H9 (cell line): ENCODE results near the gene KRTAP10-4. TPM values are rescaled to one million over a fixed set of nuclear protein-coding genes. Genes with fewer than 3 reads are reported as not detected.
A peak's percentile ranks its signal among the peaks of the same experiment; 100 is the strongest.

Source experiments
- DNase-seq: peaks from one replicate; pipeline ENCODE4 v3.0.0-alpha.2; 2017
- H2AFZ ChIP-seq: one replicate; pipeline ENCODE4 v1.6.1; 2013; ENCODE audit warnings: mild to moderate bottlenecking, low read length, control low read depth, moderate library complexity
- H2AK5ac ChIP-seq: 2 replicates; pipeline ENCODE4 v1.6.1; 2013; ENCODE audit warnings: low read length, control low read depth, mixed read lengths; ENCODE audit not compliant: insufficient read length
- H2BK120ac ChIP-seq: one replicate; pipeline ENCODE4 v1.6.1; 2013; ENCODE audit warnings: low read depth, mild to moderate bottlenecking, low read length, control low read depth, inconsistent platforms; ENCODE audit not compliant: poor library complexity, severe bottlenecking
- H2BK12ac ChIP-seq: 2 replicates; pipeline ENCODE4 v1.6.1; 2013; ENCODE audit warnings: low read length, control low read depth, mixed read lengths, low read depth; ENCODE audit not compliant: insufficient read length
- H2BK15ac ChIP-seq: 2 replicates; pipeline ENCODE4 v1.6.1; 2013; ENCODE audit warnings: low read depth, low read length, control low read depth
- H2BK20ac ChIP-seq: one replicate; pipeline ENCODE4 v1.6.1; 2013; ENCODE audit warnings: low read depth, mild to moderate bottlenecking, low read length, control low read depth, inconsistent platforms; ENCODE audit not compliant: poor library complexity, severe bottlenecking
- H2BK5ac ChIP-seq: 2 replicates; pipeline ENCODE4 v1.6.1; 2013; ENCODE audit warnings: low read length, control low read depth, mixed read lengths; ENCODE audit not compliant: insufficient read length
- H3K14ac ChIP-seq: 2 replicates; pipeline ENCODE4 v1.6.1; 2013; ENCODE audit warnings: low read length, control low read depth; ENCODE audit not compliant: insufficient read depth
- H3K18ac ChIP-seq: 2 replicates; pipeline ENCODE4 v1.6.1; 2013; ENCODE audit warnings: low read depth, mild to moderate bottlenecking, mixed read lengths, low read length, control low read depth; ENCODE audit not compliant: insufficient read length
- H3K23ac ChIP-seq: 2 replicates; pipeline ENCODE4 v1.6.1; 2013; ENCODE audit warnings: low read length, control low read depth, mixed read lengths, low read depth; ENCODE audit not compliant: insufficient read length
- H3K23me2 ChIP-seq: 2 replicates; pipeline ENCODE4 v1.6.1; 2013; ENCODE audit warnings: low read depth, mild to moderate bottlenecking, mixed read lengths, low read length, control low read depth; ENCODE audit not compliant: insufficient read length, poor library complexity, severe bottlenecking
- H3K27ac ChIP-seq: 2 replicates; pipeline ENCODE4 v1.5.1; 2013; ENCODE audit warnings: low read length, control low read depth, mixed read lengths, low read depth; ENCODE audit not compliant: insufficient read length
- H3K27me3 ChIP-seq: 2 replicates; pipeline ENCODE4 v1.6.1; 2013; ENCODE audit warnings: low read length, control low read depth, inconsistent platforms; ENCODE audit not compliant: insufficient read depth
- H3K4ac ChIP-seq: 2 replicates; pipeline ENCODE4 v1.6.1; 2013; ENCODE audit warnings: low read depth, mild to moderate bottlenecking, control low read depth, inconsistent platforms, low read length, moderate library complexity
- H3K4me1 ChIP-seq: 2 replicates; pipeline ENCODE4 v1.6.1; 2013; ENCODE audit warnings: low read length, control low read depth, inconsistent platforms; ENCODE audit not compliant: insufficient read depth
- H3K4me2 ChIP-seq: 2 replicates; pipeline ENCODE4 v1.6.1; 2013; ENCODE audit warnings: low read length, control low read depth, mixed read lengths; ENCODE audit not compliant: insufficient read length, insufficient read depth
- H3K56ac ChIP-seq: 2 replicates; pipeline ENCODE4 v1.6.1; 2013; ENCODE audit warnings: low read depth, mild to moderate bottlenecking, mixed read lengths, low read length, control low read depth; ENCODE audit not compliant: insufficient read length
- H3K79me1 ChIP-seq: 2 replicates; pipeline ENCODE4 v1.6.1; 2013; ENCODE audit warnings: low read depth, mild to moderate bottlenecking, moderate library complexity, low read length, control low read depth, inconsistent platforms; ENCODE audit not compliant: insufficient read depth, poor library complexity, severe bottlenecking
- H3K79me2 ChIP-seq: 2 replicates; pipeline ENCODE4 v1.6.1; 2013; ENCODE audit warnings: low read length, control low read depth, inconsistent platforms; ENCODE audit not compliant: insufficient read depth
- H3K9ac ChIP-seq: 2 replicates; pipeline ENCODE4 v1.6.1; 2013; ENCODE audit warnings: low read length, control low read depth, mixed read lengths; ENCODE audit not compliant: insufficient read length; ENCODE audit errors: extremely low read depth
- H3K9me3 ChIP-seq: one replicate; pipeline ENCODE4 v1.6.1; 2013; ENCODE audit warnings: low read depth, low read length, inconsistent platforms; ENCODE audit not compliant: control insufficient read depth
- H3T11ph ChIP-seq: one replicate; pipeline ENCODE4 v1.6.1; 2013; ENCODE audit warnings: mild to moderate bottlenecking, low read length, control low read depth, inconsistent platforms
- H4K20me1 ChIP-seq: one replicate; pipeline ENCODE4 v1.6.1; 2013; ENCODE audit not compliant: control insufficient read depth, insufficient read length, insufficient read depth
- H4K5ac ChIP-seq: 2 replicates; pipeline ENCODE4 v1.6.1; 2013; ENCODE audit warnings: low read depth, mild to moderate bottlenecking, mixed read lengths, low read length, control low read depth; ENCODE audit not compliant: insufficient read length
- H4K8ac ChIP-seq: replicated peaks from 2 replicates; pipeline ENCODE4 v1.6.1; 2013; ENCODE audit warnings: low read length, control low read depth, mixed read lengths, low read depth; ENCODE audit not compliant: insufficient read length
- H4K91ac ChIP-seq: 2 replicates; pipeline ENCODE4 v1.6.1; 2013; ENCODE audit warnings: low read depth, mild to moderate bottlenecking, moderate library complexity, mixed read lengths, low read length, control low read depth; ENCODE audit not compliant: insufficient read length
- H3K27ac Mint-ChIP-seq, 3 experiments: 2 replicates in 2 of 3; 3 replicates in 1 of 3; pipeline ENCODE4 v1.8.0; 2020 to 2021; ENCODE audit warnings: mixed read lengths in 3 of 3, mild to moderate bottlenecking in 1 of 3, moderate library complexity in 1 of 3
- H3K27me3 Mint-ChIP-seq: 2 replicates; pipeline ENCODE4 v1.8.0; 2021; ENCODE audit warnings: low read depth, mild to moderate bottlenecking, moderate library complexity, mixed read lengths
- H3K36me3 Mint-ChIP-seq, 3 experiments: 2 replicates in 2 of 3; 3 replicates in 1 of 3; pipeline ENCODE4 v1.8.0; 2020 to 2021; ENCODE audit warnings: low read depth in 3 of 3, mixed read lengths in 3 of 3; ENCODE audit not compliant: insufficient read depth in 1 of 3
- H3K4me1 Mint-ChIP-seq, 2 experiments: 2 replicates each; pipeline ENCODE4 v1.8.0; 2020; ENCODE audit warnings: mixed read lengths in 2 of 2
- H3K4me3 Mint-ChIP-seq, 2 experiments: 2 replicates in 1 of 2; 3 replicates in 1 of 2; pipeline ENCODE4 v1.8.0; 2020 to 2021; ENCODE audit warnings: mild to moderate bottlenecking in 2 of 2, mixed read lengths in 2 of 2, moderate library complexity in 1 of 2
- H3K9me3 Mint-ChIP-seq, 2 experiments: 2 replicates in 1 of 2; 3 replicates in 1 of 2; pipeline ENCODE4 v1.8.0; 2020; ENCODE audit warnings: mild to moderate bottlenecking in 2 of 2, mixed read lengths in 2 of 2, moderate library complexity in 1 of 2
- WGBS: extraction: QIAGEN DNeasy Blood & Tissue Kit; methylation state at CpG from one replicate; pipeline ENCODE4 v1.1.7; 2013; ENCODE audit warnings: missing lambda C conversion rate, low lambda C conversion rate, mixed read lengths; ENCODE audit not compliant: insufficient read length; ENCODE audit errors: extremely low coverage; 5-methylcytosine and 5-hydroxymethylcytosine counted together
- total RNA-seq: library from RNA; stranded (reverse); gene quantifications from 2 replicates; pipeline ENCODE4 v1.2.1, GENCODE V29; 2021
- TF ChIP-seq, protein P1 (sequence below): fragments of 200-600 bp; sonication (generic); conservative IDR thresholded peaks from 3 replicates; pipeline ENCODE4 v1.8.0; 2021; ENCODE audit warnings: antibody characterized with exemption, mild to moderate bottlenecking

The KRTAP10-4 gene
- total RNA-seq, 1 experiment from 2014 or later: not detected

DNA sequence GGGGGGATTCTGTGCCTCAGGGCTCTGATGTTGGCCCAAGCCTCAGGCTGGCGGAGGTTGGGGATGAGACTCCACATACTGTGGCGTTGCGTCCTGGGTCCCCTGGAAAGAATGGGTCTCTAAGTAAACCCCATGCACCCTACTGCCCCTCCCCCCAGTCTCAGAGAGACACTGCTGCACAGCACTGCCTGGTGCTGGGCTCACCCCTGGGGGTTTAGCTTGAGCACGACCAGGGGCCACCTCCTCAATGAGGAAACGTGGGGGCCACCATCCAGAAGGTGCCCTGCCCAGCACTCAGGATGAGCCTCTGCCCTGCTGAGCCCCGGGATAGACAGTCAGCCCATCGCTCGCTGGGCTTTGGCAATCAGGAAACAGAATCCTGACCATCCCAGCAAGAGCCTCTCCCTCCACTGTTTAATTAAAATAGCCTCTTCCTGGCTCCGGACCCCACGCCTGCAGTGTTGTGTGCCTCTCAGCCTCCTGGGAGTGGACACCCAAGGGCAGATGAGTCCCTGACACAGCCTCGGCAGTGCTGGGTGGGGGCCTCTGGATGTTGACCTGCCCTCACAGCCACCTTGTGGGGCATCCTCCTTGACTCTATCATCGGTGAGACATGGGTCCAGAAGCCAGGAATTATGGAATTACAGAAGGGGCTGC is 3.5 kb upstream of the KRTAP10-4 start:
- Mint-ChIP-seq H3K4me1 (peaks cover 4 to 8% of the 10 kb centered on the region in 2 experiments), H3K36me3 (peaks cover 3 to 22% (median 3%) of the 10 kb centered on the region in 3 experiments; a peak in 5 of 7 replicates), H3K4me3 (no peak overlapping the region), H3K9me3 (peaks cover 19 to 20% of the 10 kb centered on the region in 2 experiments), H3K27ac (peak overlapping the region in 1 of 3 experiments; percentile 28; a peak in 2 of 7 replicates), H3K27me3 (peaks cover 20% of the 10 kb centered on the region)
- Histone ChIP-seq H3K9me3 (no peaks in the 10 kb centered on the region), H2AK5ac (no peak overlapping the region), H3K18ac (no peak overlapping the region), H3K27ac (no peak overlapping the region), H4K91ac (no peak overlapping the region), H3K4me1 (no peaks in the 10 kb centered on the region), H3K27me3 (no peaks in the 10 kb centered on the region), H4K5ac (no peak overlapping the region), H4K20me1 (no peaks in the 10 kb centered on the region), H3K14ac (no peak overlapping the region), H2BK12ac (no peak overlapping the region), H3T11ph (no peak overlapping the region), H2BK120ac (no peak overlapping the region), H3K56ac (no peak overlapping the region), H2BK20ac (no peak overlapping the region), H4K8ac (no peak overlapping the region), H3K79me1 (no peaks in the 10 kb centered on the region), H3K4ac (no peak overlapping the region), H3K4me2 (no peak overlapping the region), H2AFZ (no peak overlapping the region), H3K23me2 (no peaks in the 10 kb centered on the region), H2BK15ac (no peak overlapping the region), H2BK5ac (no peak overlapping the region), H3K9ac (no peak overlapping the region), H3K79me2 (no peaks in the 10 kb centered on the region), H3K23ac (no peak overlapping the region)
- TF ChIP-seq, protein P1, sequence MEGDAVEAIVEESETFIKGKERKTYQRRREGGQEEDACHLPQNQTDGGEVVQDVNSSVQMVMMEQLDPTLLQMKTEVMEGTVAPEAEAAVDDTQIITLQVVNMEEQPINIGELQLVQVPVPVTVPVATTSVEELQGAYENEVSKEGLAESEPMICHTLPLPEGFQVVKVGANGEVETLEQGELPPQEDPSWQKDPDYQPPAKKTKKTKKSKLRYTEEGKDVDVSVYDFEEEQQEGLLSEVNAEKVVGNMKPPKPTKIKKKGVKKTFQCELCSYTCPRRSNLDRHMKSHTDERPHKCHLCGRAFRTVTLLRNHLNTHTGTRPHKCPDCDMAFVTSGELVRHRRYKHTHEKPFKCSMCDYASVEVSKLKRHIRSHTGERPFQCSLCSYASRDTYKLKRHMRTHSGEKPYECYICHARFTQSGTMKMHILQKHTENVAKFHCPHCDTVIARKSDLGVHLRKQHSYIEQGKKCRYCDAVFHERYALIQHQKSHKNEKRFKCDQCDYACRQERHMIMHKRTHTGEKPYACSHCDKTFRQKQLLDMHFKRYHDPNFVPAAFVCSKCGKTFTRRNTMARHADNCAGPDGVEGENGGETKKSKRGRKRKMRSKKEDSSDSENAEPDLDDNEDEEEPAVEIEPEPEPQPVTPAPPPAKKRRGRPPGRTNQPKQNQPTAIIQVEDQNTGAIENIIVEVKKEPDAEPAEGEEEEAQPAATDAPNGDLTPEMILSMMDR: no peak
- no CpG with 5 or more reads among the region's 12 CpGs for WGBS
- DNase-seq: no peak
